ENCODE results near the gene PRKCQ.

DNA sequence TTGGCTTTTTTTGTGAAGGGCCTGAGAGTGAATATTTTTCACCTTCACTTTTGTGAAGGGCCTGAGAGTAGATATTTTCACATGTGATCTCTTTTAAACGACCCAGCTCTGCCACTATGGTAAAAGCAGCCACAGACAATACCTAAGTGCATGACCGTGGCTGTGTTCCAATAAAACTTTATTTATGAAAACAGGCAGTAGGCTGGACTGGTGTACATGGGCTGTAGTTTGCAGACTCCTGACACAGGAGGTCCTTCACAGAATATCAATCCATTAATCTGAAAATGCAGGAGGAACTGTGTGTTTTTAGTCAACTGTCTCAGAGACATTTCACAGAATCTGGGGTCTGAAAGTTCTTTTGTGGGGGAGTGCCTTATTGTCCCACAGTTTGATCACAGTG, 186.9 kb downstream of the PRKCQ start:
- TF ChIP-seq BHLHE40 (IDR thresholded peaks at IDR 0.05; ENCODE audit: low read depth, low read length) (no peak), POLR2A (IDR thresholded peaks at IDR 0.05; ENCODE audit: low read depth, low read length) (no peak), FOS (IDR thresholded peaks at IDR 0.05; ENCODE audit: low read depth, low read length) (no peak), MAFK (IDR thresholded peaks at IDR 0.05; ENCODE audit: low read depth, low read length) (no peak), RAD21 (IDR thresholded peaks at IDR 0.05; ENCODE audit: low read length) (no peak), MAZ (IDR thresholded peaks at IDR 0.05; ENCODE audit: borderline replicate concordance, low read depth, low read length) (no peak), MXI1 (IDR thresholded peaks at IDR 0.05; ENCODE audit: borderline replicate concordance, low read depth, low read length) (no peak), RCOR1 (IDR thresholded peaks at IDR 0.05; ENCODE audit: insufficient replicate concordance, low read length) (no peak), SMC3 (IDR thresholded peaks at IDR 0.05; ENCODE audit: low read depth, low read length) (no peak)
- TF ChIP-seq, protein P1, sequence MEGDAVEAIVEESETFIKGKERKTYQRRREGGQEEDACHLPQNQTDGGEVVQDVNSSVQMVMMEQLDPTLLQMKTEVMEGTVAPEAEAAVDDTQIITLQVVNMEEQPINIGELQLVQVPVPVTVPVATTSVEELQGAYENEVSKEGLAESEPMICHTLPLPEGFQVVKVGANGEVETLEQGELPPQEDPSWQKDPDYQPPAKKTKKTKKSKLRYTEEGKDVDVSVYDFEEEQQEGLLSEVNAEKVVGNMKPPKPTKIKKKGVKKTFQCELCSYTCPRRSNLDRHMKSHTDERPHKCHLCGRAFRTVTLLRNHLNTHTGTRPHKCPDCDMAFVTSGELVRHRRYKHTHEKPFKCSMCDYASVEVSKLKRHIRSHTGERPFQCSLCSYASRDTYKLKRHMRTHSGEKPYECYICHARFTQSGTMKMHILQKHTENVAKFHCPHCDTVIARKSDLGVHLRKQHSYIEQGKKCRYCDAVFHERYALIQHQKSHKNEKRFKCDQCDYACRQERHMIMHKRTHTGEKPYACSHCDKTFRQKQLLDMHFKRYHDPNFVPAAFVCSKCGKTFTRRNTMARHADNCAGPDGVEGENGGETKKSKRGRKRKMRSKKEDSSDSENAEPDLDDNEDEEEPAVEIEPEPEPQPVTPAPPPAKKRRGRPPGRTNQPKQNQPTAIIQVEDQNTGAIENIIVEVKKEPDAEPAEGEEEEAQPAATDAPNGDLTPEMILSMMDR (conservative IDR thresholded peaks at IDR 0.05; ENCODE audit: low read depth, low read length) = no peak
